ENCODE data around the gene RAB38.

- TF ChIP-seq BHLHE40 (IDR thresholded peaks at IDR 0.05; ENCODE audit: borderline replicate concordance) (no peak), SP1 (IDR thresholded peaks at IDR 0.05) (no peak), CTBP1 (IDR thresholded peaks at IDR 0.05; ENCODE audit: borderline replicate concordance) (no peak), NFRKB (IDR thresholded peaks at IDR 0.05) (no peak), TARDBP (IDR thresholded peaks at IDR 0.05) (no peak), LEF1 (IDR thresholded peaks at IDR 0.05; ENCODE audit: borderline replicate concordance) (no peak), FOXA1 (IDR thresholded peaks at IDR 0.05) (no peak), ZNF384 (IDR thresholded peaks at IDR 0.05) (no peak)
- TF ChIP-seq, protein P1, sequence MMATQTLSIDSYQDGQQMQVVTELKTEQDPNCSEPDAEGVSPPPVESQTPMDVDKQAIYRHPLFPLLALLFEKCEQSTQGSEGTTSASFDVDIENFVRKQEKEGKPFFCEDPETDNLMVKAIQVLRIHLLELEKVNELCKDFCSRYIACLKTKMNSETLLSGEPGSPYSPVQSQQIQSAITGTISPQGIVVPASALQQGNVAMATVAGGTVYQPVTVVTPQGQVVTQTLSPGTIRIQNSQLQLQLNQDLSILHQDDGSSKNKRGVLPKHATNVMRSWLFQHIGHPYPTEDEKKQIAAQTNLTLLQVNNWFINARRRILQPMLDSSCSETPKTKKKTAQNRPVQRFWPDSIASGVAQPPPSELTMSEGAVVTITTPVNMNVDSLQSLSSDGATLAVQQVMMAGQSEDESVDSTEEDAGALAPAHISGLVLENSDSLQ (IDR thresholded peaks at IDR 0.05) = no peak
Measured at GRCh38 chr11:88206751-88207150, 31.5 kb upstream of the RAB38 start.
